HEK293 (cell line): ENCODE results near the gene ZNF546.

ENCODE experiments used
- ELK4 ChIP-seq: IDR thresholded peaks from 2 replicates; pipeline ENCODE4 v1.6.1; 2011; ENCODE audit warnings: mild to moderate bottlenecking, low read depth, low read length, borderline replicate concordance
- GLI4 ChIP-seq: fragments of 450-650 bp; formaldehyde crosslinking; IDR thresholded peaks from 2 replicates; pipeline ENCODE4 v1.5.1; 2016; ENCODE audit warnings: missing biosample characterization, missing genetic modification characterization
- HOXA7 ChIP-seq: sonication (generic); formaldehyde crosslinking; IDR thresholded peaks from 2 replicates; pipeline ENCODE4 v1.8.1; 2022; ENCODE audit warnings: missing genetic modification reagents, borderline replicate concordance
- HOXC10 ChIP-seq: sonication (generic); formaldehyde crosslinking; IDR thresholded peaks from 2 replicates; pipeline ENCODE4 v1.8.1; 2023; ENCODE audit warnings: mild to moderate bottlenecking, missing genetic modification reagents
- KLF17 ChIP-seq: fragments of 450-650 bp; formaldehyde crosslinking; IDR thresholded peaks from 2 replicates; pipeline ENCODE4 v1.5.1; 2016; ENCODE audit warnings: missing biosample characterization, missing genetic modification characterization
- REPIN1 ChIP-seq: fragments of 450-650 bp; formaldehyde crosslinking; IDR thresholded peaks from 2 replicates; pipeline ENCODE4 v1.5.1; 2017; ENCODE audit warnings: missing biosample characterization, missing genetic modification characterization, low read depth
- SALL2 ChIP-seq: fragments of 450-650 bp; formaldehyde crosslinking; IDR thresholded peaks from 2 replicates; pipeline ENCODE4 v1.5.0; 2017; ENCODE audit warnings: missing biosample characterization, mild to moderate bottlenecking, missing genetic modification characterization, borderline replicate concordance
- ZBTB21 ChIP-seq: fragments of 450-650 bp; formaldehyde crosslinking; IDR thresholded peaks from 2 replicates; pipeline ENCODE4 v1.5.1; 2017; ENCODE audit warnings: missing biosample characterization, missing genetic modification characterization
- ZFP69B ChIP-seq: fragments of 450-650 bp; formaldehyde crosslinking; IDR thresholded peaks from 2 replicates; pipeline ENCODE4 v1.5.1; 2016; ENCODE audit warnings: missing biosample characterization, missing genetic modification characterization
- ZIC2 ChIP-seq: fragments of 450-650 bp; formaldehyde crosslinking; IDR thresholded peaks from 2 replicates; pipeline ENCODE4 v1.5.1; 2016; ENCODE audit warnings: missing biosample characterization, missing genetic modification characterization
- ZNF214 ChIP-seq: fragments of 450-650 bp; formaldehyde crosslinking; IDR thresholded peaks from 2 replicates; pipeline ENCODE4 v1.5.1; 2017; ENCODE audit warnings: missing biosample characterization, mild to moderate bottlenecking, missing genetic modification characterization, borderline replicate concordance
- ZNF24 ChIP-seq: fragments of 450-650 bp; formaldehyde crosslinking; IDR thresholded peaks from 2 replicates; pipeline ENCODE4 v1.5.1; 2016; ENCODE audit warnings: missing biosample characterization, missing genetic modification characterization
- ZNF274 ChIP-seq, 2 experiments: fragments of 200-500 bp in 1 of 2; fragments of 450-650 bp in 1 of 2; sonication (Bioruptor generic) in 1 of 2; formaldehyde crosslinking in 1 of 2; IDR thresholded peaks; 2 replicates each; pipeline versions ENCODE4 v1.5.1 to v1.6.1; 2014 to 2016; ENCODE audit warnings: borderline replicate concordance in 1 of 2, inconsistent platforms in 1 of 2, low read length in 1 of 2, missing biosample characterization in 1 of 2, missing genetic modification characterization in 1 of 2
- ZNF292 ChIP-seq: fragments of 450-650 bp; formaldehyde crosslinking; IDR thresholded peaks from 2 replicates; pipeline ENCODE4 v1.5.1; 2016; ENCODE audit warnings: low read depth, missing biosample characterization, missing genetic modification characterization, borderline replicate concordance
- ZNF354C ChIP-seq: fragments of 450-650 bp; formaldehyde crosslinking; IDR thresholded peaks from 2 replicates; pipeline ENCODE4 v1.5.1; 2016; ENCODE audit warnings: missing biosample characterization, missing genetic modification characterization, low read depth, borderline replicate concordance
- ZNF416 ChIP-seq: fragments of 450-650 bp; formaldehyde crosslinking; IDR thresholded peaks from 2 replicates; pipeline ENCODE4 v1.5.1; 2016; ENCODE audit warnings: missing biosample characterization, missing genetic modification characterization
- ZNF433 ChIP-seq: fragments of 450-650 bp; formaldehyde crosslinking; IDR thresholded peaks from 2 replicates; pipeline ENCODE4 v1.5.1; 2016; ENCODE audit warnings: missing biosample characterization, missing genetic modification characterization, low read depth
- ZNF514 ChIP-seq: fragments of 450-650 bp; formaldehyde crosslinking; IDR thresholded peaks from 2 replicates; pipeline ENCODE4 v1.5.1; 2016; ENCODE audit warnings: missing biosample characterization, missing genetic modification characterization
- ZNF548 ChIP-seq: fragments of 450-650 bp; formaldehyde crosslinking; IDR thresholded peaks from 2 replicates; pipeline ENCODE4 v1.5.1; 2016; ENCODE audit warnings: missing biosample characterization, missing genetic modification characterization
- ZNF571 ChIP-seq: fragments of 450-650 bp; formaldehyde crosslinking; IDR thresholded peaks from 2 replicates; pipeline ENCODE4 v1.5.0; 2017; ENCODE audit warnings: missing biosample characterization, missing genetic modification characterization
- ZNF658 ChIP-seq: fragments of 450-650 bp; formaldehyde crosslinking; IDR thresholded peaks from 2 replicates; pipeline ENCODE4; 2016; ENCODE audit warnings: missing biosample characterization, missing genetic modification characterization
- ZNF785 ChIP-seq: fragments of 450-650 bp; formaldehyde crosslinking; IDR thresholded peaks from 2 replicates; pipeline ENCODE4 v1.5.1; 2016; ENCODE audit warnings: missing biosample characterization, missing genetic modification characterization
- ZNF791 ChIP-seq: fragments of 450-650 bp; formaldehyde crosslinking; IDR thresholded peaks from 2 replicates; pipeline ENCODE4 v1.5.1; 2016; ENCODE audit warnings: missing biosample characterization, missing genetic modification characterization
- ZNF792 ChIP-seq: fragments of 450-650 bp; formaldehyde crosslinking; IDR thresholded peaks from 2 replicates; pipeline ENCODE4 v1.5.1; 2016; ENCODE audit warnings: missing biosample characterization, missing genetic modification characterization
- ZSCAN18 ChIP-seq: fragments of 450-650 bp; formaldehyde crosslinking; IDR thresholded peaks from 2 replicates; pipeline ENCODE4 v1.5.1; 2016; ENCODE audit warnings: missing biosample characterization, missing genetic modification characterization
- TF ChIP-seq, protein P1 (sequence below): fragments of 450-650 bp; formaldehyde crosslinking; IDR thresholded peaks from 2 replicates; pipeline ENCODE4 v1.5.1; 2016; ENCODE audit warnings: missing biosample characterization, missing genetic modification characterization
- TF ChIP-seq, protein P2 (sequence below): fragments of 450-650 bp; formaldehyde crosslinking; IDR thresholded peaks from 2 replicates; pipeline ENCODE4 v1.5.1; 2017; ENCODE audit warnings: missing biosample characterization, missing genetic modification characterization
- TF ChIP-seq, protein P3 (sequence below): fragments of 450-650 bp; formaldehyde crosslinking; IDR thresholded peaks from 2 replicates; pipeline ENCODE4 v1.5.1; 2017; ENCODE audit warnings: missing biosample characterization, missing genetic modification characterization

ZNF546 gene

GRCh38 chr19:39996811-39997637 is at the start of gene ZNF546 (continued):
- TF ChIP-seq, protein P1, sequence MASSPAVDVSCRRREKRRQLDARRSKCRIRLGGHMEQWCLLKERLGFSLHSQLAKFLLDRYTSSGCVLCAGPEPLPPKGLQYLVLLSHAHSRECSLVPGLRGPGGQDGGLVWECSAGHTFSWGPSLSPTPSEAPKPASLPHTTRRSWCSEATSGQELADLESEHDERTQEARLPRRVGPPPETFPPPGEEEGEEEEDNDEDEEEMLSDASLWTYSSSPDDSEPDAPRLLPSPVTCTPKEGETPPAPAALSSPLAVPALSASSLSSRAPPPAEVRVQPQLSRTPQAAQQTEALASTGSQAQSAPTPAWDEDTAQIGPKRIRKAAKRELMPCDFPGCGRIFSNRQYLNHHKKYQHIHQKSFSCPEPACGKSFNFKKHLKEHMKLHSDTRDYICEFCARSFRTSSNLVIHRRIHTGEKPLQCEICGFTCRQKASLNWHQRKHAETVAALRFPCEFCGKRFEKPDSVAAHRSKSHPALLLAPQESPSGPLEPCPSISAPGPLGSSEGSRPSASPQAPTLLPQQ (tag by site-specific recombination), result peak; percentile 84; the same call in 1 of the 2 replicates
- TF ChIP-seq ELK4 (no peak; the same call in 1 of the 2 replicates), ZNF354C (tag by site-specific recombination) (no peak), KLF17 (peak; percentile 58), ZNF658 (tag by site-specific recombination) (no peak), ZSCAN18 (tag by site-specific recombination) (peak; percentile 23; the same call in 1 of the 2 replicates), ZNF214 (tag by site-specific recombination) (no peak), REPIN1 (tag by site-specific recombination) (no peak), ZNF274 (IDR thresholded peaks at IDR 0.05; ENCODE audit: low read length) (no peak), ZNF274 (tag by site-specific recombination; IDR thresholded peaks at IDR 0.05; ENCODE audit: borderline replicate concordance) (no peak), ZNF292 (tag by site-specific recombination) (no peak), ZFP69B (peak; percentile 80; the same call in 1 of the 2 replicates), ZNF548 (peak; percentile 19; the same call in 1 of the 2 replicates), ZNF785 (peak; percentile 85), SALL2 (tag by site-specific recombination) (no peak), HOXC10 (CRISPR knock-in tag) (no peak), GLI4 (tag by site-specific recombination) (no peak), HOXA7 (no peak), ZNF792 (peak; percentile 13; the same call in 1 of the 2 replicates), ZIC2 (tag by site-specific recombination) (peak; percentile 94), ZBTB21 (tag by site-specific recombination) (no peak; the same call in 1 of the 2 replicates), ZNF514 (tag by site-specific recombination) (no peak), ZNF571 (tag by site-specific recombination) (no peak), ZNF791 (tag by site-specific recombination) (no peak), ZNF24 (peak; percentile 83), ZNF416 (tag by site-specific recombination) (no peak; the same call in 1 of the 2 replicates), ZNF433 (tag by site-specific recombination) (no peak)
- TF ChIP-seq, protein P2, sequence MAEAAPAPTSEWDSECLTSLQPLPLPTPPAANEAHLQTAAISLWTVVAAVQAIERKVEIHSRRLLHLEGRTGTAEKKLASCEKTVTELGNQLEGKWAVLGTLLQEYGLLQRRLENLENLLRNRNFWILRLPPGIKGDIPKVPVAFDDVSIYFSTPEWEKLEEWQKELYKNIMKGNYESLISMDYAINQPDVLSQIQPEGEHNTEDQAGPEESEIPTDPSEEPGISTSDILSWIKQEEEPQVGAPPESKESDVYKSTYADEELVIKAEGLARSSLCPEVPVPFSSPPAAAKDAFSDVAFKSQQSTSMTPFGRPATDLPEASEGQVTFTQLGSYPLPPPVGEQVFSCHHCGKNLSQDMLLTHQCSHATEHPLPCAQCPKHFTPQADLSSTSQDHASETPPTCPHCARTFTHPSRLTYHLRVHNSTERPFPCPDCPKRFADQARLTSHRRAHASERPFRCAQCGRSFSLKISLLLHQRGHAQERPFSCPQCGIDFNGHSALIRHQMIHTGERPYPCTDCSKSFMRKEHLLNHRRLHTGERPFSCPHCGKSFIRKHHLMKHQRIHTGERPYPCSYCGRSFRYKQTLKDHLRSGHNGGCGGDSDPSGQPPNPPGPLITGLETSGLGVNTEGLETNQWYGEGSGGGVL (tag by site-specific recombination), result peak; percentile 92
- TF ChIP-seq, protein P3, sequence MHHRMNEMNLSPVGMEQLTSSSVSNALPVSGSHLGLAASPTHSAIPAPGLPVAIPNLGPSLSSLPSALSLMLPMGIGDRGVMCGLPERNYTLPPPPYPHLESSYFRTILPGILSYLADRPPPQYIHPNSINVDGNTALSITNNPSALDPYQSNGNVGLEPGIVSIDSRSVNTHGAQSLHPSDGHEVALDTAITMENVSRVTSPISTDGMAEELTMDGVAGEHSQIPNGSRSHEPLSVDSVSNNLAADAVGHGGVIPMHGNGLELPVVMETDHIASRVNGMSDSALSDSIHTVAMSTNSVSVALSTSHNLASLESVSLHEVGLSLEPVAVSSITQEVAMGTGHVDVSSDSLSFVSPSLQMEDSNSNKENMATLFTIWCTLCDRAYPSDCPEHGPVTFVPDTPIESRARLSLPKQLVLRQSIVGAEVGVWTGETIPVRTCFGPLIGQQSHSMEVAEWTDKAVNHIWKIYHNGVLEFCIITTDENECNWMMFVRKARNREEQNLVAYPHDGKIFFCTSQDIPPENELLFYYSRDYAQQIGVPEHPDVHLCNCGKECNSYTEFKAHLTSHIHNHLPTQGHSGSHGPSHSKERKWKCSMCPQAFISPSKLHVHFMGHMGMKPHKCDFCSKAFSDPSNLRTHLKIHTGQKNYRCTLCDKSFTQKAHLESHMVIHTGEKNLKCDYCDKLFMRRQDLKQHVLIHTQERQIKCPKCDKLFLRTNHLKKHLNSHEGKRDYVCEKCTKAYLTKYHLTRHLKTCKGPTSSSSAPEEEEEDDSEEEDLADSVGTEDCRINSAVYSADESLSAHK (tag by site-specific recombination), result peak; percentile 63; the same call in 1 of the 2 replicates
